ENCODE data around the gene DCLK1. TPM values are rescaled to one million over a fixed set of nuclear protein-coding genes. Genes with fewer than 3 reads are reported as not detected.

DCLK1 gene
- total RNA-seq, 2 donors from 2014 or later: 3.8 to 3.9 TPM

DNA sequence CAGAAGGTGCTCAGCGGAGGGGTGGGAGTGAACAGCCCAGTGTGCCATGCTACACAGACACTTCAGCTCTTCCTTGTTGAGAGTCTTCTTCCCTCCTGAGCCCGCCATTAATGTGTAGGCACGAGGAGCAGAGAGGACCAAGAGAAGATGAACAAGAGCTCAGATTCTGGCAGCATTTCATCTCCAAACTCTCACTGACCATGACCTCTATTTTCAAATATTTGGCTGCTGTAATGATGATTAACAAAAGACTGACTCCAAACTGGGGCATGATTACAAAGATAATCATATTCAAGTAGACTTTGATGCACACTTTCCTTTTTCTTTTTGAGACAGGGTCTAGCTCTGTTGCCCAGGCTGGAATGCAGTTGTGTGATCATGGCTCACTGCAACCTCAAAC, 236.5 kb downstream of the DCLK1 start:
- intact Hi-C loops (cut with DNase I): no loop called here

DNA sequence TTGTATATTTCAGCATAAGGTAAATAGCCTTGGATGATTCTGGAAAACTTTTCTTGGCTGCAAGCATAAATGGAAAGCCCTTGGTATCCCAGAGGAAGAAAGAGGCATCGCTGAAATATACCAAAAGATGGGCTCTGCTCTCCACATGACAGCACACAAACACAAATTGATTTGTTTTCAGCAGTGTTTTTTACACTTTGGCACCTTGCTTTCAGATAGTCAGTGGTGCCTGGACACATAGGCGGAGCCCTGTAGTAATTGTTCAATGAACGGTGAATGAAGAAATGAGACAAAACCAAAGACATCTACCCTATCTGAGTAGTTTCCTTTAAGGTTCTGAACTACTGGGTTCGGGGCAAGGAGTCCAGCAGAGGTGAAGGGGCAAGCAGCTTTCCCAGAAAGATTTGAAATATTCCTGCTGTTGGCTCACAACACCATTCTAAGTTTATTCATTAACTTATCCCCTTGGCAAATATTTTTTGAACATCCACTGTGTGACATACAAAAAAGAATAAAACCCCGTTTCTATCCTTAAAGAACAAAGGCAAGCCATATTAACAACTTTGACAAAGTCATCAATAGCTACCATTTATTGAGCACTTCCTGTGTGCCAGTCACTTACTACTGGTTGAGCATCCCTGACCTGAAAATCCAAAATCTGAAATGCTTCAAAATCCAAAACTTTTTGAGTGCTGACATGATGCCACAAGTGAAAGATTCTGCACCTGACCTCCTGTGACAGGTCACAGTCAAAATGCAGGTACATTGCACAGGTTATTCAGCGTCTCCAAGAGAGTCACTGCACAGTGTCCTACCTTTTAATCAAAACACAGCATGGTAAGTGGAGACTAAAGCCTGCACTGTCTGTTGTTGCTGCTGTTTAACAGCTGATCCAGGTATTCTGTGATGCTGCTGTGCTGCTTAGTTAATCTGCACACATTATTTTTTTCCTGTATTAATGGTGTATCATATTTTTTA, 238.1 kb downstream of the DCLK1 start:
- intact Hi-C loops (cut with DNase I): no loop called here
- WGBS: 83% methylated on average over 6 of the region's 6 CpGs
- no peak for DNase-seq (ENCODE audit: low spot score)
- TF ChIP-seq, protein P1, sequence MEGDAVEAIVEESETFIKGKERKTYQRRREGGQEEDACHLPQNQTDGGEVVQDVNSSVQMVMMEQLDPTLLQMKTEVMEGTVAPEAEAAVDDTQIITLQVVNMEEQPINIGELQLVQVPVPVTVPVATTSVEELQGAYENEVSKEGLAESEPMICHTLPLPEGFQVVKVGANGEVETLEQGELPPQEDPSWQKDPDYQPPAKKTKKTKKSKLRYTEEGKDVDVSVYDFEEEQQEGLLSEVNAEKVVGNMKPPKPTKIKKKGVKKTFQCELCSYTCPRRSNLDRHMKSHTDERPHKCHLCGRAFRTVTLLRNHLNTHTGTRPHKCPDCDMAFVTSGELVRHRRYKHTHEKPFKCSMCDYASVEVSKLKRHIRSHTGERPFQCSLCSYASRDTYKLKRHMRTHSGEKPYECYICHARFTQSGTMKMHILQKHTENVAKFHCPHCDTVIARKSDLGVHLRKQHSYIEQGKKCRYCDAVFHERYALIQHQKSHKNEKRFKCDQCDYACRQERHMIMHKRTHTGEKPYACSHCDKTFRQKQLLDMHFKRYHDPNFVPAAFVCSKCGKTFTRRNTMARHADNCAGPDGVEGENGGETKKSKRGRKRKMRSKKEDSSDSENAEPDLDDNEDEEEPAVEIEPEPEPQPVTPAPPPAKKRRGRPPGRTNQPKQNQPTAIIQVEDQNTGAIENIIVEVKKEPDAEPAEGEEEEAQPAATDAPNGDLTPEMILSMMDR (IDR thresholded peaks at IDR 0.05): no peak
- TF ChIP-seq POLR2AphosphoS5 (IDR thresholded peaks at IDR 0.05) (no peak), POLR2A (IDR thresholded peaks at IDR 0.05) (no peak)
- H3K4me1 ChIP-seq (replicated peaks): no peaks in the 10 kb centered on the region
- H3K4me3 ChIP-seq: no peak overlapping the region
- H3K27me3 ChIP-seq (replicated peaks; ENCODE audit: insufficient read depth): no peaks in the 10 kb centered on the region
- no peak overlapping the region for H3K27ac ChIP-seq
- H3K36me3 ChIP-seq: no peaks in the 10 kb centered on the region
- no peaks in the 10 kb centered on the region for H3K9me3 ChIP-seq

More for the DNA sequence above, 236.5 kb downstream of the DCLK1 start:
- no peaks in the 10 kb centered on the region for H3K4me1 ChIP-seq (replicated peaks)
- H3K27me3 ChIP-seq (replicated peaks; ENCODE audit: insufficient read depth): no peaks in the 10 kb centered on the region
- H3K36me3 ChIP-seq: no peaks in the 10 kb centered on the region
- no peak overlapping the region for H3K27ac ChIP-seq
- TF ChIP-seq POLR2AphosphoS5 (IDR thresholded peaks at IDR 0.05) (no peak), POLR2A (IDR thresholded peaks at IDR 0.05) (no peak)
- TF ChIP-seq, protein P1 (IDR thresholded peaks at IDR 0.05): no peak
- H3K9me3 ChIP-seq: no peaks in the 10 kb centered on the region
- 93% methylated on average over 3 of the region's 3 CpGs for WGBS
- H3K4me3 ChIP-seq: no peak overlapping the region
- no peak for DNase-seq (ENCODE audit: low spot score)

GRCh38 chr13:35891507-35892441, 239.4 kb downstream of the DCLK1 start:
- TF ChIP-seq POLR2A (IDR thresholded peaks at IDR 0.05): no peak
- no peak for TF ChIP-seq POLR2AphosphoS5 (IDR thresholded peaks at IDR 0.05)
- TF ChIP-seq, protein P1 (IDR thresholded peaks at IDR 0.05): no peak
- 81% methylated on average over 12 of the region's 12 CpGs for WGBS
- H3K36me3 ChIP-seq: no peaks in the 10 kb centered on the region
- no peak overlapping the region for H3K27ac ChIP-seq
- H3K9me3 ChIP-seq: no peaks in the 10 kb centered on the region
- no peaks in the 10 kb centered on the region for H3K27me3 ChIP-seq (replicated peaks; ENCODE audit: insufficient read depth)
- intact Hi-C loops (cut with DNase I): no loop called here
- no peak overlapping the region for H3K4me3 ChIP-seq
- H3K4me1 ChIP-seq (replicated peaks): no peaks in the 10 kb centered on the region
- no peak for DNase-seq (ENCODE audit: low spot score)

DNA sequence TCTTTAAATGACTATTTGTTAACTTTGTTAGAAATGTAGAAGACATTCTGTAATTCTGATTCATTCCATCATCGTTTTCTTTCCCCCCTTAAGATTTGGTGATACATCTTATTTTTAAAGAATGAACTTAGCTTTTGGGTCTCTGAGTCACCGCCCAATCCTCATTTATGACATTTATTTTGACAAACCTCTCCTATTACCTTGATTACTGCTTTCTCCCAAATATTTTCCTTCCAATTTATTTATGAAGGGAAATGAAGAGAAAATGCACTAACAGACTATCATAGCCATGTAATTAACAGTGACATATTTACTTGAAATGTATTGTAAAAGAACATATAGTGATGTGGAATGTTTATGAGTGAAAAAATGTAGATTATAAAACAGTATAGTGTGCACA, 241.6 kb downstream of the DCLK1 start:
- DNase-seq (ENCODE audit: low spot score): no peak
- Histone ChIP-seq H3K9me3 (no peaks in the 10 kb centered on the region), H3K4me3 (no peak overlapping the region), H3K27me3 (replicated peaks; ENCODE audit: insufficient read depth) (no peaks in the 10 kb centered on the region), H3K27ac (no peak overlapping the region), H3K4me1 (replicated peaks) (no peaks in the 10 kb centered on the region), H3K36me3 (no peaks in the 10 kb centered on the region)
- intact Hi-C loops (cut with DNase I): no loop called here
- TF ChIP-seq POLR2A (IDR thresholded peaks at IDR 0.05) (no peak), POLR2AphosphoS5 (IDR thresholded peaks at IDR 0.05) (no peak)
- TF ChIP-seq, protein P1 (IDR thresholded peaks at IDR 0.05): no peak
- 79% methylated on average over 2 of the region's 2 CpGs for WGBS

All from prostate gland (tissue), 2 donors.